NB4 (cell line): Measurements from ENCODE around the gene OR2T5.
"Not testable (repeated sequence)": the region's sequence is repeated elsewhere in the genome, so short reads cannot be mapped to it uniquely, and the experiment has no call there.

Source experiments
- DNase-seq: peaks from one replicate; pipeline ENCODE4 v3.0.0; 2010; ENCODE audit warnings: low read depth
- H3K4me3 ChIP-seq: one replicate; pipeline ENCODE4 v1.5.1; 2011; ENCODE audit warnings: mild to moderate bottlenecking, low read depth, low read length, moderate library complexity
- CTCF ChIP-seq: IDR thresholded peaks from one replicate; pipeline ENCODE4 v1.5.1; 2012; ENCODE audit warnings: low read depth, low read length
- MYC ChIP-seq: IDR thresholded peaks from 2 replicates; pipeline ENCODE4 v1.6.1; 2011; ENCODE audit warnings: low read depth, low read length
- POLR2A ChIP-seq: IDR thresholded peaks from 2 replicates; pipeline ENCODE4 v1.6.1; 2011; ENCODE audit warnings: mild to moderate bottlenecking; ENCODE audit not compliant: insufficient read length; ENCODE audit errors: extremely low read depth

Gene OR2T5

GRCh38 chr1:248475660-248476059 is 12.7 kb upstream of the OR2T5 start:
- DNase-seq, H3K4me3 ChIP-seq: not testable (repeated sequence)

GRCh38 chr1:248481686-248482579 is 6.5 kb upstream of the OR2T5 start:
- H3K4me3 ChIP-seq, DNase-seq: not testable (repeated sequence)

DNA sequence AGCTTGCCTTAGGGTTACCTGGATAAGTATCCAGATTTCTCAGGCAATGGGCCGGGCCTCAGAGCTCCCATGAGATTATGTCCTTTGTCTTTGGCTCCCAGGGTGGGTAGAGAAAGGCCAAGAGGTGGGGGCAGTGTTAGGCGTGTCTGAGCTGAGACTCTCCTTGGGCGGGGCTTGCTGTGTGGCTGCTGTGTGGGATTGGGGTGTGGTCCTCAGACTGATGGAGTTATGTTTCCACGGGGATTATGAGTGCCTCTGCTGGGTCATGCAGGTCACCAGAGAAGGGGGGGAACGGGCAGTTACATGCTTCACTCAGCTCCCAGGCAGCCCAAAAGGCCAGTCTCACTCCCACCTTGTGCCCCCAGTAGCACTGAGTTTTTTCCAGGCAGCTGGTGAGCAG is 8.3 kb downstream of the OR2T5 start:
- not testable (repeated sequence) for DNase-seq, H3K4me3 ChIP-seq

DNA sequence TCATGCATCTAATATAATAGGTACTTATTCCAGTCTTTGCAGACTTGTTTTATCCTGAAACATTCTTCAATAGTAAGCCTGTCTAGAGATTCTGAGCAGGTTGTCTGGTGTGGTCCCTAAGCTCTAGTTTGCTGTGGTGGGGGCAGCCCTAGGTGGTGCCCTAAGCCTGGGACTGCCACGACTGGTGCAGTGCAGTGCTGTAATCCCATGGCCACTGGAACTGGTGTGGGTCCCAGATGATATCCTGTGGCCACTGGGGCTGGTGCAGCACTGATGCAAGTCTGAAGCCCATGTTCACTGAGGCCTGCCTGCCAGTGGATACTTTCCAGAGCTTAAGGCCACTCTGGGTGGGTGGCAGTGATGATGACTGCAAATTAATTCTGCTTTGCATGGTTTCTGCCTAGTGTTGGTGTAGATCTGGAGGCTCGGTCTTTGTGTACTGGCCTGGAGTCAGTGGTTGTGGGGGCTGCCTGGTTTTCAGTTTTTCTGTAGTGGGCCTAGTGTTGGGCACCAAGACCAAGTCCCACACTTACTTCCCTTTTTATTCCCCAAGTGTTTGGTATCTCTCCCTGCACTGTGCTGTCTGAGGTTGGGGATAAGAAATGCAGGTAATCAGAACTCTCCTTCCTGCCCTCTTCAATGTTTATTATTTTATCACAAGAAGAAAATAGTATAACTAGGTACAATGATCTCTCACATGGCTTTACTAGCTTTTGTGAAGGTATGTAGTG is 12.1 kb downstream of the OR2T5 start:
- H3K4me3 ChIP-seq, DNase-seq: not testable (repeated sequence)

- not testable (repeated sequence) for H3K4me3 ChIP-seq, DNase-seq
These were observed 19.4 kb downstream of the OR2T5 start, which contains the start of gene OR2G6 for GRCh38 chr1:248507773-248508172. Gene OR2G6, plus strand, starts transcription at chr1:248508073. Its CDS starts 13,574 bp downstream, at chr1:248521647.

DNA sequence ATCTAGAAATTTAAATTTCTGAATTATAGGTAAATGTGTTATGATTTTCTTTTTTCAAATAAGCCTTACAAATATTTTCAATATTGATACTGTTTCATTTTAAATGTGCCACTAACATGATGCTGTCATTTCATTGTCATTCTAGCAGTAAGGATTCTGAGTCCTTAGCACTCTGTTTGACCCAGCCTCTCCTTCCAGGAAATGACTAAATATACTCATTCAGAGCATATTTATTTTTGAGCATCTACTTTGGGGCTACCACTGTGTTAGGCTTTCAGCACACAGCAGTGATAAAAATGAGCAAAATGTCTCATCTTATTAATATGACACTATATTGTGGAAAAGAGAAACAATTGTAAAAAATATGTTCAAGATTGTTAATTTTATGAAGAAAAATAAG is 21.8 kb downstream of the OR2T5 start:
- H3K4me3 ChIP-seq, DNase-seq: not testable (repeated sequence)

DNA sequence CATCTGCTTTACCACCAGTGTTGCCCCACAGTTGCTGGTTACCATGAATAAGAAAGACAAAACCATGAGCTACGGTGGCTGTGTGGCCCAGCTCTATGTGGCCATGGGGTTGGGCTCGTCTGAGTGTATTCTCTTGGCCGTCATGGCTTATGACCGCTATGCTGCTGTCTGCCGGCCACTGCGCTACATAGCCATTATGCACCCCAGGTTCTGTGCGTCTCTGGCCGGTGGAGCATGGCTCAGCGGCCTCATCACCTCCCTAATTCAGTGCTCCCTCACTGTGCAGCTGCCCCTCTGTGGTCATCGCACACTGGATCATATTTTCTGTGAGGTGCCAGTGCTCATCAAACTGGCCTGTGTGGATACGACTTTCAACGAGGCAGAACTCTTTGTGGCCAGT is 33.5 kb downstream of the OR2T5 start:
- TF ChIP-seq CTCF, result no peak
- TF ChIP-seq MYC, result no peak
- no peak for TF ChIP-seq POLR2A
- no peak for DNase-seq
- H3K4me3 ChIP-seq, result no peak overlapping the region

GRCh38 chr1:248537449-248537848 is 49.1 kb downstream of the OR2T5 start:
- not testable (repeated sequence) for H3K4me3 ChIP-seq, DNase-seq
